Measurements from ENCODE around the gene ABHD17A.

ABHD17A gene

DNA sequence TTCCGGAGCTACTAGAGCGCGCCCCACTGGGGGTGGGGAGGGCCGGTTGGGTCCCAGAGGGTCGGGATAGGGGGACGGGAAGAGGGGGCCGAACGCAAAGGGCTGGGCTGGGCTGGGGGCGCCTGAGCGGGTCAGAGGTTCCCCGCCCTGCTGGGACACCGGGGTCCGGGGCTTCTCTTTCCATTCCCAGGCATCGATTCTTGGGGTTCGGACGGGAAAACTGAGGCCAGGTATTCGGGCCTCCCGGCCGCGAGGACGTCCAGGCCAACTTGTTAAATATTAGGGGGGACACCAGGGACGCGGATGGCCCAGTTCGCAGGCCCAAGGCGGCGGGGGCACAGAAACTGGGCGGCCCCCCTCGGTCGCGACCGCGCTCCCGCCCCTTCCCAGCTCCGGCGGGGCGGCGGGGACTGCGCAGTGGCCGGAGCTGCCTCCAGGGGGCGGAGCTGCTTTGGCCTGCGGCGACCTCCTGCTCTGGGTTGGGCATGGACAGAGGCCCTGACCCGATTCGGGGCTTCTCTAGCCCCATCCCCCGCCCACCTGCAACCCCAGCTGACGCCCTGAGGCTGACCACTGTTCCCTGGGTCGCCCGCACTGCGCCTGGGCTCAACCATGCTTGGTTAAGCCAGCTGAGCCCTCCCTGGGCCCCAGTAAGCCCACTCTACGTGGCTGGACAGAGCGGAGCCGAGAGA is 20.7 kb downstream of the ABHD17A start:
- peak; percentile 50 for DNase-seq (ENCODE audit: low read depth)

DNA sequence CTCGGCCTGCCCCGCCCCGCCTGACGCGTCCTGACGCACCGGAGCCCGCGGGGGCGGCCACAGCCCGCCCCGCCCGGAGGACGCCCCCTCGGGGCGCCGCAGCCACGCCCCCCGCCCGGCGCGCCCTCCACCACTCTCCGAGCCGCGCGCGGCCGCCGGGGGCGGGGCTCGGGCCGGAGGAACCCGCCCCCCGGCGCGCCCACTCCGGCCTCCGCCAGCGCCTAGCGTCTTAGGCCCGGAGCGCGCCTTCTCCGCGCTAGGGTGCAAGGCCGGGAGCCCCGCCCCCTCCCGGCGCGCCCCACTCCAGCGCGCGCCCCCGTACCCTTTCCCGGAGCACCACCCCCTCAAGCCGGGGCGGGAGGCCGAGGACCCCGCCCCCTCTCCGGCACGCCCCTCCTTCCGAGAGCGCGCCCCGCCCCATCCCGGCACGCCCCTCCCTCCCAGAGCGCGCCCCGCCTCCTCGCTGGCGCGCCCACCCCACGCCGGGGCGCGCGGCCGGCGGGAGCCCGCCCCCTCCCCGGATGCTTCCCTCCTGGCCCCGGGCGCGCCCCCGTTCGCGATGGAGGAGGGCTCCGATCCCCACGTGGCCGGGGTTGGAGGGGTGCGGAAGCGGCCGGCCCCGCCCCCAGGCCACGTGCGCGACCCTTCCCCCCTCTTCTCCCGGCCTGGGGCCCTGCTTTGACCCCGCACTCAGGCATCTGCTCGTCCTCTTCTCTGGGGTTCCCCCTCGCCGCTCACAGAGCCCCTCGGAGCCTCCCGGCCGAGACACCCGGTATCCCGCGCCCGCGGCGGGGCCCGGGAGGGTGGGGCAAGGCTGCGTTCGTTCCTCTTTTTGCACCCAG is 21.4 kb downstream of the ABHD17A start:
- peak; percentile 95 for DNase-seq (ENCODE audit: low read depth)

DNA sequence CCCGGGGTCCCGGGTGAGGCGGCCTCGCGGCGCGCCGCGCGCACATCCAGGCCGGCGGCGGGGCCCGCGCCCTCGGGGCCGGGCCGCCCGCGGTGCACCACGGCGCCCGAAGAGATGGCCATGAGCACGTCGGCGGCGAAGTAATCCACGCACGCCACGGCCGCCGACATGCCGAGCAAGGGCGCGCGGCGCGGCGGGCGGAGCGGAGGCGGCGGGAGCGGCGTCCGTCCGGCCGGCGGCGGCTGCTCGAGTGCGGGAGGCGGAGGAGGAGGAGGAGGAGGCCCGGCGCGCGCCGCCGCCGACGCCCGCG is 22.0 kb downstream of the ABHD17A start, which contains the start of gene KLF16:
Gene KLF16 (minus strand): TSS at position 252 of the 310 bp plus-strand sequence. CDS start 82 bp downstream, at position 170.
- DNase-seq (ENCODE audit: low read depth): no peak

DNA sequence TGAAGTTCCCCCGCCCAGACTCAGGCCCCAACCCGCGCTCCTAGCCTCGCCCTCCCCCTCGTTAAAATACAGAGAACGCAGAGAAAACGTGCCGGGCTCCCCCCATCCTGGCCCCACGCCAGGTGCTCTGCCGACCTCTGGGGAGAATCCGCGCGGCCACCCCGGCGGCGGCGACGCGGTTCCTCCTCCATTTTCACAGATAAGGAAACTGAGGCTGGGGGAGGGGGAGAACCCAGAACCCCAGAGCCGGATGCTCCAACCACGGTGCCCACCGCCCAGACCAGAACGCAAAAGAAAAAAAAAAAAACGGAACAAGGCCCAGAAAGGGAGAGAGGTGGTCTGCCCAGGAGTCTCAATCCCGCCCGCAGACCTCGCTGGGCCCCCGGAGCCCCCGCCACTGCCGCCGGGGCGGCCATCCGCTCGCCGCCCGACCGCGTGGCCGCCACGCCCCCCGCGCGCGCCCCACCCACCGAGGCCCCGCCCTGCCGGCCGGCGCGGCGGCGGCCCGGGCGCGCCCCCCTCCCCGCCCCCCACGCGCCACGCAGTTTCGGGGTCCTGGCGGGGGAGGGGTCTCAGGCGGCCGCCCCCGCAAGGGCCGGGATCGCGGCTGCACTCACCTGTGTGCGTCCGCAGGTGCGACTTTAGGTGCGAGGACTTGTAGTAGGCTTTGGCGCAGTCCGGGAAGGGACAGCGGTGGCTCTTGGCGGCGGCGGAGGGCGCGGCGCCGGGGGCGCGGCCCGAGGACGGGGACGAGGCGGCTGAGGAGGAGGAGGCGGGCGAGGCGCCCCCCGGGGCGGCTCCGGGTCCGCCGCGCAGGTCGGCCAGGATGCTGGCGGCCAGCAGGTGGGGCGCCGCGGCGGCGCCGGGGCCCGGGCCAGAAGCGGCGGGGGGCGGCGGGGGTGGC is 22.6 kb downstream of the ABHD17A start:
- DNase-seq (ENCODE audit: low read depth): no peak

DNA sequence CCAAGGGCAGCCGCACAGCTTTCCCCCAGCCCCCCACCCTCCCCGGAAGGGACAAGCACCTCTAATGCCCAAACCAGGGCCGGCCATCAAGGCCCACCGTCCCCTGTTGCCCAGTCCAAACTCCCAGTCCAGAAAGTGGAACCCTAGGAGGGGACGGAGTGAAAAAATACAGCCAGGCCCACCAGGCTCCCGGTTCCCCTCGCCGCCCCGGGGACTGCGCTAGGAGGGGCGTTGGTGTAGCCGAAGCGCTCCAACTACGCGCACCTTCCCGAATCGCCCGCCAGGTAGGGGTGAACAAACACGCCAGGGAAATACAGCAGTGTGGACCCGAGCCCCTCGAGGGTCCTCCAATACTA is 23.2 kb downstream of the ABHD17A start:
- no peak for DNase-seq (ENCODE audit: low read depth)

DNA sequence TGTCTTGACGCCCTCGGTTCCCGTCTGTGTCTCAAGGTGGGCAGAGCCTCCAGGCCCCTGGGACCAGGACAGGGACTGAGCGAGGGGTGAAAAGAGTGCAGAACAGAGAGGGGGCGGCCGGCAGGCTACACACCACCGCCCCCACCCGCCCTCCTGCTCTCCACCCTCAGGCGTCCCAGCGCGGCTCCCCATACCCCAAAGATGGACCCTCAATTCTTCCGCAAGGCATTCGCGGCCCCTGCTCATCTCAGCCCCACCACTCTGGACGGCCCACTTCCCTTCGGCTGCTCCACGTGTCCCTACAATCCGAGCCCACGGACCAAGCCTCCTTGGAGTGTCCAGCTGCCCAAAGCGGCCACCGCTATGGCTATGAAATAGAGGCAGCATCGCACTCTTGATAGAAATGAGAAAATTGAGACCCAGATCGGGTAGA is 23.7 kb downstream of the ABHD17A start:
- DNase-seq (ENCODE audit: low read depth): no peak

DNA sequence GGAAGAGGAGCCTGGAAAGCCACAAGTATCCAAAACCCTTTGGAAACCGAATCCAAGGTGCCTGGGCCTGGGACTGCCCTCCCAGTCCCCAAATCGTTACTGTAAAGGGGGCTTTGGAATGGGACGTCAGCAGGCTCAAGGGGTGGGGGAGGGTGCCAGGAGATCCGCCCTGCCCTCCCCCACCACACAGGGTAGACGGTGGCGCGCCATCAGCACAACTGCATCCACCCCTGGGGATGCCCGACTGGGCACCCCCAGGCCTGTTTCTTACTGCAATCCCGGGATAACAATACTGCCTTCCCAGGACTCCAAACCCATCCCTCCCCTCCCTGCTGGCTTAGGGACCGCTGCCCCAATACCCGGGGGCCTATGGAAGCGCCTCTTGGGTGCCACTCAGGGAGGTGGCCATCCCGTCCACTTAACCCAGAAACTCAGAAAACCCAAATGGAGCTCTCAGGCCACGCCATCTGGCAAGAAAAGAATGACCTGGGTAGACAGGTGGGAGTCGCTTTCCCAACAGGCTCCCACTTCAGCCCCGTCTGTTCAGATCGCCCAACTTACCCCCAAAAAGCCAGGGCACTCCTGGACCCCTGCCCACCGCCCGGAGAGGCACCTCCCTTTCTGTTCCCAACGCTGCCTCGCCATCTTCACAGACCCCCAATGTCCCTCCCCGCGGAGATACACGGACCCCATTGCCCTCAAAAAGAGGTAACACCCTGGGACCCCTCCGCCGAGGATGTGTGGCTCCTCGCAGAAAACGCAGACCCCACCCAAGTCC is 24.3 kb downstream of the ABHD17A start:
- DNase-seq (ENCODE audit: low read depth): no peak

DNA sequence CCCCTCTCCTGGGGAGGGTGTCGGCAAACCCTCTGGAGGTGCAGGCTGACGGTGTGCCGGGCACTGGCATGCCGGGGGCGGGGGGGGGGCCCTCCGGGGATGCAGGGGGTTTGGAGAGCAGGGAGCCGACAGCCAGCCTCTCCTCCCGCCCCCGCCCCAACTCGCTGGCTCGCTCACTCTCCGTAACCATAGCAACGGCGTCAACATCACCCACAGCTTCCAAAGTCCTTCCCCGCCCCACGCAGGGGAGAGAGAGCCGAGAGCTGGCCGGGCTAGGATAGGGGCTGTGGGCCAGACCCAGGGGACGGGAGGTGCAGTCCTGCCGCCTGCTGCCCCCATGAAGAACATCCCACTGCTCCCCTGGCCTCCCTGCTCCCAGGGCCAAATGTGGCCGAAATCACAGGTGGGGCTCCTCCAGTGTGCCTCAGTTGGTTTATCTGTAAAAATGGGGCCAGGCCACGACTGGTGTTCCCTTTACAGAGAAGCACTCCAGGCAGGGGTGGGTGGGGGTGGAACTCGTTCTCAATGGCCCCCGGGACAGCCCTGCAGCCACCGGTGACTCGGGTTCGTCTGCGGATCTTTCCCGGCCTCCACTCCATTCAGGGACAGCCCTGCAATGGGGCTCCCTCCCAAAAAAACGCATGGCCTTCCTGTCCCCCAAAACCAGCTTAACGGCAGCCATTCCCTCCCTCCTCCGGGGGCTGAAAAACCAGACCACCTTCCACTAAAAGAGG is 25.1 kb downstream of the ABHD17A start:
- DNase-seq (ENCODE audit: low read depth): peak; percentile 77

DNA sequence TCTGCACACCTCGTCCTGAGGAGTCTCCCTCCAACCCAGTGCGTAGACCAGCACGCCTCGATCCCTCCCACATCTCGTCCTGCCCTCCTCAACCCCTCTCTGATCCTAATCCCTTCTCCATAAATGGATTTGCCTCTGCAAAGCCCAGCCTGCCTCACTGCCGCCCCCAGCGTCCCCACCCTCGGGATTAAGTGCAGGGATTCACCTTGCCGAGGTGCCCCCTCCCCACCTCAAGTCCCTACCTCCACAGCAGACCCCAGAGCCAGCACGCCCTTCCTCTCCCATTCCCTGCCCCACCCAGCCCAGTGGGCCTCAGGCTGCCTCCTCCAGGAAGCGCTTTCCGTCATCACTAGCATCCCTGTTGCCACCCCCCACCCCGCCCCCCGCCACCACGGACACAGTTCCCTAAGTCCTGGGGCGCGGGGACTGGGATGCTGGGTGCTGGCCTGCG is 25.9 kb downstream of the ABHD17A start:
- DNase-seq (ENCODE audit: low read depth): no peak

DNA sequence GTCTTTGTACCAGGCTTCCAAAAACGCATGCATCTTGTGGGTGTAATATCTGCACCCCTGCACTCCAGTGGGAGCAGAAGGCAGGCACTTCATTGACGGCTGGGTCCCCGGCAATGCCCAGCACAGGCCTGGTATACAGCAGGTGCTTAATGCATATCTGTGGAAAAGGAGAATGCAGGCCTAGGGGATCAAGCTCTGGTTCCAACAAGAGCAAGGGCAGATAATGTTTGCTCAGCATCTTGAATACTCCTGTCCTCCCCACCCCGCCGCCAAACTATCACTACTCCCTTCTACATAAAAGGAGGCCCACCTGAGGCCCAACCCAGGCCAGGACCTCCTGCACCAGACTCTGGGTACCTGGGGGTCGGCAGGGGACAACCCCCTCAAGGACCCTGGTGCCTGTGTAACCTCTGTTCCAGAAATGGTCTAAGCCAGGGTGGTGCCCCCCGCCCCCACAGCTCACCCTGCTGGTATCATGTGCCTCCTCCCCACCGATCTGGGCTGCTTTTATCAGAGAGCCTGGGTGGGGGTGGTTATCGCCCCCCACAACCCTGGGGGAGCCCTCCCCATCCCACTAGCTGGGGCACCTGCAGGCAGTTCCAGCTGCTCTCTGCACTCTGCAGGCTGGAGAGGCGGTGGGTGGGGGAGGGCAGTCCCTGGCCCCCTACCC is 26.7 kb downstream of the ABHD17A start:
- no peak for DNase-seq (ENCODE audit: low read depth)

DNA sequence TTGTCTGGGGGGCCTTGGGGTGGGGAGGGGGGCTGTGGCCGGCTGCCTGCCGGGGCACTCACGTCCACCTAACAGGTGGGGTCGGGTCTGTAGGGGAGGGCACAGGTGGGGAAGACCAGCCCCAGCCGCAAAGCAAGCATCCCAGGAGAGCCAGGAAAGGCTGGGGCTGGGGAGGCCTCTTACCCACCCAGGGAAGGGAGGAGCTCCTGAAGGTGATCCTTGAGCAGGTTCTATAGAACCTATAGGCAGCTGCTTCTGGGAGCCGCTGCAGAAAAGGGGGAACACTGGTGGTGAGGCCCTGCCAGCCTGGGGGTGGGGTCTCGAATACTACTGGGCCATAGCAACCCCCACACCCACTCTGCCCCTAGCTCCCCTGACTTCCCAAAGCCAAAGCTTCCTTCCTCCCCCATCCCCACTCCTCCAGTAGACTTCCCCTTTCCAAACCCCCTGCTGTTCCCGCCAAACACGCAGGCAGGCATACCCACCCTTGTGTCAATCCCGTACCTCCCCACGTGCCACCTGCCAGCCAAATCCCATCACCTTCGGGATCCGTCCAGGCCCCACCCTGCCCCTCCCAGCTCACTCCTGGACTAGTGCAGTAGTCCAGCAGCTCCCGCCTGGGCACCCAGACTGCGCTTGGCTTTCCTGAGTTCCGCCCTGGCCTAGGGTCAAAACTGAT is 27.5 kb downstream of the ABHD17A start:
- no peak for DNase-seq (ENCODE audit: low read depth)

DNA sequence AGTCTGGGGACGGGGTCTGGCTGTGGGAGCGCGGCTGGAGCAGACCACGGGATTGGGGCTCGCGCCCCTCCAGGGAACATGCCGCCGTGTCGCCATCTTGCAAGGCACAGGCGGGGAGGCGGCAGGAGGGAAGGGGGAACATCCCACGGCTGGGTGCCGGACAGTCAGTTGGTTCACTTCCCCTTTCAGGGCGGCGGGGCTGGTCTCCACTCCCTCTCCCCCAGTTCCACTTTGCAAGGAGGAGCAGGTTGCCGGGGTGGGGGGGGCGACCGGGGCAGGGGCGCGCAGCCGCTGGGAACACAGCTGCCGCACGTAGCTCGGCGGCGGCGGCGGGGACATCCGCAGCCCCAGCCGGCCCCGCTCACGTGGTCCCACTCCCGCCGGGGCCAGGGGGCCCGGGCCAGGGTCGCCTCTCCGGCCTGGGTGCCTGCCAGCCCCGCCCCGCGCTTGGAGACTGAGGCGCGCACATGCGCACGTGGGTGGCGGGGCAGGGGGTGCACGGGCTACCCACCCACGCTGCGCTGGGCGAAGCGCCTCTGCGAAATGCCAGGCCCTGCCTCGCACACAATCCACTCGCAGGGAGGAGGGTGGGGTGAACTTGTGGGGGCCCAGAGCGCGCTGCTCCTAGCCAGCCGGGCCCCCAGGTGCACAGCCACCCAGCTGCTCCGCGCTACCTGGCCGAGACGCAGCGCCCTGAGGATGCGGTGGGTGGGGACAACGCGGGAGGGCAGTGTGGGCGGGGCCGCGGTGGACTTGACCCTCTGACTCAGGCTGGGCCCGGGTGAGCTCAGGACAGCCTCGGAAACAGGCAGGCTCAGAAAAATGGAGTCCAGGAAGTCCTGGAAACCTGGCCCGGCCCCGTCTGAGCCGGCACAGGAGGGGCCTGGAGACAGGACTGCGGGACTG is 28.3 kb downstream of the ABHD17A start:
- DNase-seq (ENCODE audit: low read depth): peak; percentile 72

DNA sequence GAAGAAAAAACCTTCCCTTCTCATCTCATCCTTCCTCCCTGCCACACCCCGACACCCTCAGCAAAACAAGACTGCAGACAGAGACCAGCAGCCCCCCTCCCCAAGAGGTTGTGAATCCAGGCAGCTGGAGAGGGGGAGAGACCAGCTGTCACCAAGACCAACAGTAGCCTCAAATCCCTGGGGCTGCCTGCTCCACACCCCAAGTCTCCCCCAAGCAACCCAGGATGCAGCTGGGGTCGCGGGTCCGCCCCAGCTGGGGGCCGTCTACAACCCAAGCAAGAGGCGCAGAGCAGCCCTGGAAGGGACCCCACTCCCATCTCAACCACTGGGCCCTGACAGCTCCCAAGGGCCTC is 29.0 kb downstream of the ABHD17A start:
- DNase-seq (ENCODE audit: low read depth): no peak

DNA sequence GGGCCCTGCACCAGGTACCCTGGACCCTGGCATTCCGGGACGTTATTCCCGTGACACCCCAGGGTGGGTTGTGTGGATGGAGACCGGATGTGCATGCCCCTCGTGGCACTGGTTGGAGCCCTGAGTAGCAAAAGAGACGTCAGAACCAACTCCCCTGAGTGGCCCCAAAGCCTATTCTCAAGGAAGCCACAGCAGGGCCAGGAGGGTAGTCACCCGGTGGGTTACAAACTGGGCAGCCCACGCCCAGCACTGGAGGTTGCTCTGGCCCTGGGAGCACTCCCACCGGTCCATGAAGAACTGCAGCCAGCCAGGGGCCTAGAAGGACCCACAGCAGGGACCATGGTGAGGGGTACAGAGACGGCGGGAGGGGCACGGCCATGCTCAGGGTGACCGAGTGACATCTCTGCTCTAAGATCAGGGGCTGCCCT is 29.5 kb downstream of the ABHD17A start:
- peak; percentile 42 for DNase-seq (ENCODE audit: low read depth)

DNA sequence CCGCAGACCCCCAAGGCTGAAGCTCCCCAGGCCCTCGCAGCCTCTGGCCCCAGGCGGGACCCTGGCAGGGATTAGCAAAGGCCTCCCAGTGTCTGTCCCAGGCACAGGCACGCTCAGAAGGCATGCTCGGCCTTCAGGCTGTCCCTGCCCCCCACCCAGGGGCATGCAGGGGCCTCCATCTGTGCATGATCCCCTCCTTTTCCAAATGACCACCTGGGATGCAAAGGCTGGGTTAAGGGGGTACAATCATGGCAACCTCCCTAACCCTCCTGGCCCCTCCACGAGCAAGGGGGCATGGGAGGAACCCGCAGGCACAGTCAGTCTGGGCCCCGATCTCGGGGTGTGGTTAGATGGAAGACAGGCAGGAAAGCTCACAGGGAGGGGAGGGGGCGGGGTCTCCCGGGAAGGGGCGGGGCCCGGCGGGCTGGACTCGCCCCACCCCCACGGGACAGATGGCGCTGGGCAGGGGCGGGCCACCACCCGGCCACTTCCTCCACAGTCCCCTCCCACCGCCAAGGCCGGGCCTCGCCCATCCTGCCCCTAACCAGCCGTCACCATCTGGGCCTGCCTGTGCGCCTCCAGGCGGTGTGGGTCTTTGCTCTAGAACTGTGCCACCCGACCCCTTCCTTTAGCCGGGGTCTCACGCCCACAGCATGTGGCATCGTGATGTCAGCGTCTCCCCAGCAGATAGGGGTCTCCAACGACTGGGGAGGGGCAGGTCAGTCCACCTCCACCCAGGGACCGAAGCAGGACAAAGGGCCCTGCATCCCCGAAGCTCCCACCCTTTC is 30.1 kb downstream of the ABHD17A start:
- peak; percentile 92 for DNase-seq (ENCODE audit: low read depth)

DNA sequence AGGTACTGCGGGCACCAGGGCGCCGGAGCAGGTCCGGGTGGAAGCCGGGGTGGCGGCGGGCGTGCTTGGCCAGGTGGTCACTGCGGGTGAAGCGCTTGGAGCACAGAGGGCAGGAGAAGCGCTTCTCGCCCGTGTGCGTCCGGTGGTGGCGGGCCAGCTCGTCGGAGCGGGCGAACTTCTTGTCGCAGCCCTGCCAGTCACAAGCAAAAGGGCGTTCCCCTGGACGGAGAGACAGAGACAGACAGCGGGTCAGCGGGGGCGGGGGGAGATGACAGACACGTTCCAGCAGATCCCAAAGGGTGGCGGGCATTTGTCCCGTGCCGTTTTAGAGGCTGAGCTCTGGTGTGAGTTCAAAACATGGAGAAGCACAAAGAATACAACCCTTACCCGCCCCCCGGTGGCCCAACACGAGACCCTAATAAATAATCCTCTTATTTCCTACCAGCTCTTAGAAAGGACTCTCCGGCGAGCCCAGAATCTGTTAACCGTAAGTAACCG is 30.7 kb downstream of the ABHD17A start:
- DNase-seq (ENCODE audit: low read depth): no peak

DNA sequence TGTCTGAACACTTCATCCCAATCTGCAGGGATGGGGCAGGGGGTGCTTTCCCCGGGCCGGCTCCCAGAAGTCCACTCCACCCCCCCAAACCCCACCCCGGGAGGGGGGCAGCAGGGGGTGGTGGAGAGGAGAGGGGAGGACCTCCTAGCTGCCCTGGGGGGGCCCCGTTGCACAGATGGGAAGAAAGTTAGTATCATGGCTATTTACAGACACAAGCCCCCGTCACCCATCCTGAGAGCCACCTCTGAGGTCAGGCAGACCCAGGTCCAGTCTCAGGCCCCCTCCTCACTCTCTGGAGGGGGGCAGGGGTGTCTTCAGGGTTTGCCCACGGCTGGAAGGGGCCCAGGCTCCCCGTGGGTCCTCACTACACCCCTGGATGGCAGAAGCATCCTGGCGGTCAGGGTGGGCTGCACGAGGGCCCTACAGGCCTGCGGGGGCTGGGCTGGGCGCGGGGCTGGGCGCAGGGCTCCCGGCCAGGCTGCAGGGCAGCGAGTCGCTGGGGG is 31.2 kb downstream of the ABHD17A start:
- DNase-seq (ENCODE audit: low read depth): no peak
